Stimulated activated CD4-positive, alpha-beta T cell treated with anti-CD3 and anti-CD28 coated beads, TNF-alpha, amount 100 ng/mL, for 48 hours (primary cell): ENCODE measurements around the gene PDGFA.
"Not testable (repeated sequence)": the region's sequence is repeated elsewhere in the genome, so short reads cannot be mapped to it uniquely, and the experiment has no call there.

Experiments used
- DNase-seq, 3 donors: peaks; one replicate each; pipeline ENCODE4 v3.0.0-alpha.2; 2020; ENCODE audit warnings: low read depth in 3 of 3

The PDGFA gene

DNA sequence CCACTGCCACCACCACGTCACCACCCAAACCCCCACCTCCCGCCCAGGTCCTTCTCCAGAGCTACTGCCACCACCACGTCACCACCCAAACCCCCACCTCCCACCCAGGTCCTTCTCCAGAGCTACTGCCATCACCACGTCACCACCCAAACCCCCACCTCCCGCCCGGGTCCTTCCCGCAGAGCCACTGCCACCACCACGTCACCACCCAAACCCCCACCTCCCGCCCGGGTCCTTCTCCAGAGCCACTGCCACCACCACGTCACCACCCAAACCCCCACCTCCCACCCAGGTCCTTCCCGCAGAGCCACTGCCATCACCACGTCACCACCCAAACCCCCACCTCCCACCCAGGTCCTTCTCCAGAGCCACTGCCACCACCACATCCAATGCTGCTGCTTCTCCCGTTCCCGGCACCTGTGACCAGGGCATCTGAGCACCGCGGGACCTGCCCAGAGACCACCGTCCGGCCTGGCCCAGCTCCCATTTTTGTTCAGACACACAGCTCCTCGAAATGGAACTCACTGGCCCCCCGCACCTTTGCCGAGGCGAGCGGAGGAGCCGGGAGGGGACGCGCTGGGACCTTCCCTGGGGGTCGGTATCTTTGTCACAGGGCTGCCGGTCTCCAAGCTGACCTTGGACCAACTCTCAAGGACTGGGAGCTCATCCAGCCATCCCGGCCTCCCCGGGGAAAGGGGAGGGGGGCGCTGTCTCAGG lies 32.7 kb upstream of the PDGFA start:
- not testable (repeated sequence) for DNase-seq

DNA sequence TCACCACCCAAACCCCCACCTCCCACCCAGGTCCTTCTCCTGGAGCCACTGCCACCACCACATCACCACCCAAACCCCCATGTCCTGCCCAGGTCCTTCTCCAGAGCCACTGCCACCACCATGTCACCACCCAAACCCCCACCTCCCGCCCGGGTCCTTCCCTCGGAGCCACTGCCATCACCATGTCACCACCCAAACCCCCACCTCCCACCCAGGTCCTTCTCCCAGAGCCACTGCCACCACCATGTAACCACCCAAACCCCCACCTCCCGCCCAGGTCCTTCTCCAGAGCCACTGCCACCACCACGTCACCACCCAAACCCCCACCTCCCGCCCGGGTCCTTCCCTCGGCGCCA lies 31.9 kb upstream of the PDGFA start:
- DNase-seq: not testable (repeated sequence)

DNA sequence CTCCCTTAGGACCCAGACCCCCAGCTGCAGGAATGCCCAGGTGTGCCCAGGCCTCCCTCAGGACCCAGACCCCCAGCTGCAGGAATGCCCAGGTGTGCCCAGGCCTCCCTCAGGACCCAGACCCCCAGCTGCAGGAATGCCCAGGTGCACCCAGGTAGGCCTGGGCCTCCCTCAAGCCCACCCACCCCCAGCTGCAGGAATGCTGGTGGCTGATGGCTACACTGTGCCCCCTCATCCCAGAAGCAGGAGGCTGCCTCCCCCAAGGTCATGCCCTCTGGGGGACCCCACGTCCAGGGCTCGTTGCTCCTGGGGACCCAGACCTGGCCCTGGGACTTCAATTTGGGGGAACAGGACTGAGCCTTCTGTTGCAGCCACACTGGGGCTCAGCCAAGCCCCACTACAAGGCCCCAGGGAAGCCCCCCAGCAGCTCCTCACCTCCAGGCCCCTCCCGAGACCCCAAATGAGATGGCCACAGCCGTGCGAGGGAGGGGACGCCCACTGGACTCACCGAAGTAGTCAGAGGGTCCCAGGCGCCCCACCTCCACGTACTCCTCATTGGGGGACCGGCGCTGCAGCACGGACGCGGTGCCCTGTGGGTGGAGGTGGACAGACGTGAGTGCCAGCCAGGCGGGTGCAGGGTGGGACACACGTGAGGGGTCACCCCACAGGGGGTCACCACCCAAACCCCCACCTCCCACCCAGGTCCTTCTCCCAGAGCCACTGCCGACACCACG lies 31.4 kb upstream of the PDGFA start:
- no peak for DNase-seq

DNA sequence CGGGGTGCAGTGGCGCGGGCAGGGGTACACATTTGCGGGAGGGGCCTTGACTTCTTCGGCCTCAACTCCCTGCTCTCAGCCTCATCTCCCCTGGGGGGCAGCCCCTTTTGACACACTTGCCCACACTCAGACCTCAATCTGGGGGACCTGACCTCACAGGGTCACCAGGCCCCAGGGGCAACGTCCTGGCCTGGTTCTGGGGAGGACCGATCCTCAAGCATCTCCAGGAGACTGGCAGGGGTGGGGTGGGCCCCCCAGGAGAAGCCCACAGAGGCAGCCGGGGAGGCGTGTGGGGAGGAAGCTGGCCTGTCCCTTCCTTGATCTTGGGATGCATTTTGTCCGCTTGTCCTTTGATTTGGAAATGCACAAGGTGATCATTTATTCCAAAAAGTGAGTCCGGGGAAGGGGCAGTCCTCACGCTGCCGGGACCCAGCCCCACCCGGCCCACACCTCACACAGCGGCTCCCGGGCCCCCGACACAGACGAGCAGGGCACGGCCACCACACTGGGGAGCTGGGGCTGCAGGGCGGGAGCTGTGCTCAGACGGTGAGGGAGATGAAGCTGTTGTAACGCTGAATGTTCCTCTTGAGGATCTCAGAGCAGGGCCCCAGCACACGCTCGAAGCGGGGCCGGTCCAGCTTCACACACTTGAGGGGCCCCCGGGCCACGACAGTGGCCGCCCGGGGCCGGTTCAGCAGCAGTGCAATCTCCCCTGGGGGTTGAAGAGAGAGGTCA lies 30.4 kb upstream of the PDGFA start:
- DNase-seq: no peak

DNA sequence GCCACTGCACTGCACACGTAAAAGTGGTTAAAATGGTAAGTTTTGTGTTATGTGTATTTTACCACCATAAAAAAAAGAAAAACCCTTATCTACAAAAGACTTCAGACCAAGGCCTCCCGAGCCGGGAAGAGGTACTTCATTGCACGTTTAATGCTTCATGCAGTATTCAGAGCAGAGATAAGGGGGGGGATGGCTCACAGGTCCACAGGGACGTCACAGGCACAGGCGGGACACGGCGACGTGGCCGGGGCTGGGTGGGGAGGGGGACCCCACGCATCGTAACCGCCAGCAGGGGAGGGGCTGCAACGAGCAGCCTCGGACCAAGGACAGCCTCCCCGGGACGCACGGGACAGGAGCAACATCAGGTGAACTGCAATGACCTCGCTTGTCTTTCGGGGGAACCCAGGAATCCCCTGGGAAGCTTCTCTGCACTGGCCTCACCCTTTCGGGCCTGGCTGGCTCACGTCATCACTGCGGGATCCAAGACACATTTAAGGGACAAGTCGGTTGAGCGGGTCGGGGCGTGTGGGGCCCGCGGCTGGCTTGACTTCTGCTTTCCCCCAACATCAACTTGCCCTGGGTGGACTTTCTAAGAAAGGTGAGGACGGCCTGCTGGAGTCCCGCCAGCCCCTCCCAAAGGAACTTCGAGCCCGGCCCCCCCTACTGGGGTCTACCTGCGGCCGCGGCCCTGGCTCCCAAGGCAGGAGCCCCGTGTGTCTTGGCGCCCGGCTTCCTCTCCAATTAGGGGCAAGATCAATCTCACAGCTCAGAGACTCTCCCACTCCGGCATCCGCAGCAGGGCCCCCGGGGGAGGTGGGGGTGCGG lies 29.6 kb upstream of the PDGFA start:
- DNase-seq: no peak

DNA sequence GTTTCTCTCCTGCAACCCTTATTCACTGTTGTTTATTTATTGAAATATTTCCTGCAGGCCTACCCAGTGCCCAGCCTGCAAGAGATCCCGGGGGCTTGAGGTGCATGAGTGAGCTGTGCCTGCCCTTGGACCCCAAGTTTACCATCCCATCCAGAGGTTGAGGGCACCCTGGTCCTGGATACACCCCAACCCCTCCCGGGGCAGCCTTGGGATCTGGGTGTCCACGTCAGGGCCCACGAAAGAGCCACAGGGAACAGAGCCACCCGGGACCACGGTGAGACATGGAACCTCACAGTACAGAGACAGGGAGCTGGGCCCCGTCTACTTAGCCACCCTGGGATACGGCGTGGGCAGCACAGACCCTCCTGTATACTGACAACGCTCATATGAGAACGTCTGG lies 28.8 kb upstream of the PDGFA start:
- no peak for DNase-seq

DNA sequence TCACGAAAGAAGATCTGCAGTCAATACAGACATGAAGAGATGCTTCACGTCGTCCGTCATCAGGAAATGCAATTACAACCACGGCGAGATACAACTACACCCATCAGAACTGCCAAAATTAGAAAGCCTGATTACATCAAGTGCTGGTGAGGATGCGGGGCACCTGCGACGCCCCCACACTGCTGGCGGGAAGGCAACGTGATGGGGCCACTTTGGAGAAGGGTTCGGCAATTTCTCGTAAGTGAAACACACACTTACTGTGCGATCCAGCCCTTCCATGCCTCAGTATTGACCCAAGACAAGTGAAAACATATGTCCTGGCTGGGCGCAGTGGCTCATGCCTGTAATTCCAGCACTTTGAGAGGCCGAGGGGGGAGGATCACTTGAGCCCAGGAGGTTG lies 25.8 kb upstream of the PDGFA start:
- no peak for DNase-seq

DNA sequence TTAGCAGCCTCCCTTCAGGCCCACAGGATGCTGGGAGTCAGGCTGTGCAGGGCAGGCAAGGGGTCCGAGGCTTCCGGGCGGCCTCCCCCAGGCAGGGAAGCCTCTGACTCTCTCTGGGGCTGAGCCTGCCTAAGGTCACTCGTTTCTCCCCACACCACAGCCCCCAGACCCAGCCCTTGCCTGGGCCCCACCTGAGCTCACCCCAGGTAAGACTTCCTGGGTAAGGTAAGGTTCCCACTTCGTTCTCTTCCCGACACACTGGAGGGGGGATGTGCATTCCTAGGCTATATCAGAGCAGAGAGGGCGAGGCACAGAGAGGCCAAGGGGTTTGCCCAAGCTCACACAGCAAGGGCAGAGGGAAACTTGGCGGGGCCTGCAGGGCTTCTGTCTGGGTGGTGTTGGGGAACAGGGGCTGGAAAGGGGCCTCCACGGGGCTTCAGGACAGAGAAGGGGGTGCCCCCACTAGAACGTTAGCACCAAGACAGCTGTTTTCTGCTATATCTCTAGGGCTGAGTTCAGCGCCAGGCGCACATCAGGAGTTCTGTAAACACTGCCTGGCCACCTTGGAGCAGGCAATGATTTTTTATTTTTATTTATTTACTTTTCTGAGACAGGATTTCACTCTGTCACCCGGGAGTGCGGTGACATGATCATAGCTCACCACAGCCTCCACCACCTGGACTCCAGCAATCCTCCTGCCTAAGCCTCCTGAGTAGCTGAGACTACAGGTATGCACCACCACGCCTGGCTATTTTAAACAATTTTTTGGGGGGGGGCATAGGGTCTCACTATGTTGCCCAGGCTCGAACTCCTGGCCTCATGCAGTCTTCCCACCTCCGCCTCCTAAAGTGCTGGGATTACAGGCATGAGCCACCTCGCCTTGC lies 24.9 kb upstream of the PDGFA start:
- no peak for DNase-seq

DNA sequence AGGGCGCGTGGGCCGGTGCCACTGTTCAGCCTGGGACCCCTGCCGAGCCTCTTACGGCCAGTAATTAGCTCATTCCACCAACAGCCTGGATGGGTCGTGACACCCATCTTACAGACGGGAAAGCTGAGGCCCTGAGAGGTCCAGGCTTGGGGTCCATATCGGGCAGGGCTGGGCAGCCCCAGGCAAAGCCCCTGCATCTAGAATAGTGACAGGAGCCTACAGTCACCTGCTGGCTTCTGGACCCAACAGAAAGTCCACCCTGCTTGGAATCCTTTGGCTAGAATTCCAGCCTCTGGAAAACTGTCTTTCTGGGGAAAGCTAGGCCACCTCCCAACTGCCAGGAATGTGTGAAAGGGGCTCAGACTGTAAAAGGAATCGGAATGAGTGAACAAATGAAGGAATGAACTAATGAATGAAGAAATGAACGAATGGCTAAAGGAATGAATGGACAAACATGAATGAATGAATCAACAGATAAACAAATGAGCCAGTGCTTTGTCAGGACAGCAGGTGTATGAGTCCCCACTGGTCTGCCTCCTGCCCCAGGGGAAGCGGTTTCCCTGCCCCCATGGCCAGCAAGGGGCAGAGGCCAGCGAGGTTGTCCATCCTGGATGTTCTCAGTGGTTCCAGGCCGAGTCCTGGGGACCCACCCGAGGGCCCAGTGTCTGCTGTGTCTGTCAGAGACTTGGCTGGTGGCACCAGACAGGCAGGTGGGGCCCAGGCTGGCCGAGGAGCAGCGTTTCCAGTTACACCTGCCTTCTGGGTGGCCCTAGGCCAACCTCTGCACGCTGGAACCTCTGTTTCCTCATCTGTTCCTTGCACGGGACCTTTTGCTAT lies 24.1 kb upstream of the PDGFA start:
- DNase-seq: no peak

DNA sequence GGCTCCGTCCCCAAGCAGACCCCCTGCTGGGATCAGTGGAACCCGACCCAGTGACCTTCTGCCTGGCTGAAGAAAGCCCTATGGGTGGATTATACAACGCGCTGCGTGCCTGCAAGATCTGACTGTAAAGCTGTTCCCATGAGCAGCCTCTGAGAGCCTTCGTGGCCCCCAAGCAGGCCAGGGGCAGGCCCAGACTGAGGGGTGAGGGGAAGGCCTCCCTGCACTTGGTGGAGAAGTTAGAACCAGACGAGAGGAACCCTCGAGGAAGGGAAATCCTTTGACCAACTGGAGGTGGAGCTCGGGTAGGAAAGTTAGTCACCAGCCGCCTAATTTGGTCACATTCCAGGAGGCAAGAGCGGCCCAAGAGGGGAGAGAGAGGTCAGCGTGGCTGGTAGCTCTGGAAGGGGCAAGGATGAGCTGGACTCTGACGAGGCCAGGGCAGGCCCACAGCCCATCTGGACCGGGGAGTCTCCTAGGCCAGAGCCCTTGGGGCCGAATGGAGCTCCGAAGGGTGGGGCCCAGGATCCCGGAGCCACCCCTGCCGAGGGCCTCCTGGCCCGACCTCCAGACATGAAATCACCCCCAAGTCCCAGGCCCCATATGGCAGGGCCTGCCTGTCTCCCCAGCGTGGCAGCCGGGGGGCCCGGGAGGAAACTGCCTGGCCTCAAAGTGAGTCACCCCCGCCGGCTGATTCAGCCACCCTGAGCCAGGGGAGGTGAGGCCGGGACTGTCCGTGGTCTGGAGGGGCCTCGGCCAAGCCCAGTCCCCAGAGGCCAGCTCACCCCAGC lies 23.3 kb upstream of the PDGFA start:
- no peak for DNase-seq

DNA sequence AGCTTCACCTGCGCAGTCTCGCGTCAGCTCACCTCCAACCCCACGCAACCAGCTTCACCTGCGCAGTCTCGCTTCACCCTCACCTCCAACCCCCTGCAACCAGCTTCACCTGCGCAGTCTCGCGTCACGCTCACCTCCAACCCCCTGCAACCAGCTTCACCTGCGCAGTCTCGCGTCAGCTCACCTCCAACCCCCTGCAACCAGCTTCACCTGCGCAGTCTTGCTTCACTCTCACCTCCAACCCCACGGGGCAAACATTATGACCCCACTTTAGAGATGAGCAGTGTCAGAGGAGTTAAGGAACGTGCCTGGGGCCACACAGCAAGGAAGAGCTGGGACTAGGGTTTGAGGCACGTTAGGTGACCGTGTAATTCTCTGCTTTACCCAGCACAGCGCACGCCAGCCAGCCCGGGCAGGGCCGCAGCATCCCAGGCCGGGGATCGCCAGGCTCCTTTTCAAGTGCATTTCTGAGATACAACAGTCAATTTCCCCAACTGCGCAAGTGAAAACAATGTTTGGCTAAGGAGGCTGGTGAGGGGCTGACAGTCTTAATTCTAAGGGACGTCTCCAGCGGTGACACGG lies 22.6 kb upstream of the PDGFA start:
- DNase-seq: no peak

DNA sequence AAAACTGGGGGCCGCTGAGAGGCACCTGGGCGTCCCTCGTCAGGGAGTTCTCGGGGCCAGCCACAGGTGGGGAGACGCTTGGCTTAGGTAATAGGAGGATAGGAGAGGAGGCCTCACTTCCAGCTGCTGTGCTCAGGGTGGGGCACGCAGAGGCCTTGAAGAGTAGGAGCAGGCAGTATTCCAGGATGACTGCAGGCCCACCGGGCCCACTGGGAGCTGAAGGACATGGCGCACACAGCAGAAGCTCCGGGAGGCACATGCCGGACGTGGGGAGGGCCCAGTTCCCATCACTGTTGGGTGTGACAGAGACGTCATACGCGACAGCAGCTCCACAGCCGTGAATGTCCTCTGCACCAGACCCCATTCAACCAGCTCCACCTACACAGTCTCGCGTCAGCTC lies 22.0 kb upstream of the PDGFA start:
- DNase-seq: no peak

DNA sequence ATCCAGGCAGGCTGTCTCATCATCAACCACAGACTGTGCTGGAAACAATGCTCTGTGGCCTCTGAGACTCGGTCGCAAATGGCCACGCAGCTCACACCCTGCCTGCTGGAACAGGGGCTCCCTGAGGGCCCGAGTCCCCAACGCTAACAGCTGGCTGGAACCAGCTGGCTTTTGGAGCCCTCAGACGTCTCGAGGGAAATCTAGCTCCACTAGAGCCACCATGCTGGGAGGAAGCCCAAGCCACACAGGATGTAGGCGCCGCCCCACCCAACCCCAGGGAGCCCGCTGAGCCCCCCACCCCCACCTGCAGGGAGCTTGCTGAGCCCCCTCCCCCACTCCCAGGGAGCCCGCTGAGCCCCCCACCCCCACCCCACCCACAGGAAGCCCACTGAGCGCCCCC lies 21.4 kb upstream of the PDGFA start:
- DNase-seq: no peak

DNA sequence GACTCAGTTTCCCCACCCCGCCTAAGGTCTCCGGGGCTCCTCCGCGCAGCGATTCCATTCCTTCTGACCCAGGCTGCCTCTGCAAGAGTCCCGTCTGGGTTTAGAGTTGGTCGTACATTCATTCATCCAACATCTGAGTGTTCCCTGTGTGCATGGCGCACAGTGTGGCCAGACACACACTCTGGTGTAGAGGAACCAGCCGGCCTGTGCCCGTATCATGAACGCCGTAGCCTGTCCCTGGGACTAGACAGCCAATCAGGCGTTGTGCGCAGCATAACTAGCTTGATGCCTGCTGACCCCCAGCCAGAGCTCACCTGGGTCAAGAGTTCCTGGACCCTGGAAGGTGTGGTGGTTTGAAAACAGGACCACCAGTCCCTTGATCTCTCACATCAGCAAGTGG lies 20.9 kb upstream of the PDGFA start:
- no peak for DNase-seq

DNA sequence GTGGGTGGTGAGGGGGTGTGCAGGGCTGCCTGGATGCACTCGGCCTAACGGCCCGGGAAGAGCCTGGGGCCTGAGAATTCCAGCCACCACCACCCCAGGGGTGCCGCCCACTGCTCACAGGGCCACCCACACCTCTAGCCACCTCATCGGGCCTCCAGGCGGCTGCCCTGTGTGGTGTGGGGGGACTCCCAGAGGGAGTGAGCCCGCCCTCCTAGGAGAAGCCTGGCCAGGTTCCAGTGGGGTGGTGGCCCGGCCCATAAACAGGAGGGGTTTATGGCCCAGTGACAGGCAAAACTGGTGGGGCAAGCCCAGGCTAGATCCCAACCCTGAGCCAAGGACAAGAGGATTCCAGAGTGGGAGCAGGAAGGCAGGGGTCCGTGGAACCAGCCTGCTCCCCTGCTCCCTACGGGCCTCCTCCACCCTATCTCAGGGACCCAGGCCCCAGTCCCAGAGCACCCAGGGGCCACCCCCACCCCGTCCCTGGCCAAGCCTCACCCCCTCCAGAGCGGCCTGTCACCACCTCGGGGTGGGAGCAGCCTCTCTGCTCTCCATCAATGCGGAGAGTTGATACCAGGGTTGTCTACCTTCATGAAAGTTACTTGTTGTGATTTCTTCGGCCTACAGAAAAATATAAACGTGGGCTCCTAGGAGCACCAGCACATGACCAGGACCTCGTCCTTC lies 20.2 kb upstream of the PDGFA start:
- no peak for DNase-seq

DNA sequence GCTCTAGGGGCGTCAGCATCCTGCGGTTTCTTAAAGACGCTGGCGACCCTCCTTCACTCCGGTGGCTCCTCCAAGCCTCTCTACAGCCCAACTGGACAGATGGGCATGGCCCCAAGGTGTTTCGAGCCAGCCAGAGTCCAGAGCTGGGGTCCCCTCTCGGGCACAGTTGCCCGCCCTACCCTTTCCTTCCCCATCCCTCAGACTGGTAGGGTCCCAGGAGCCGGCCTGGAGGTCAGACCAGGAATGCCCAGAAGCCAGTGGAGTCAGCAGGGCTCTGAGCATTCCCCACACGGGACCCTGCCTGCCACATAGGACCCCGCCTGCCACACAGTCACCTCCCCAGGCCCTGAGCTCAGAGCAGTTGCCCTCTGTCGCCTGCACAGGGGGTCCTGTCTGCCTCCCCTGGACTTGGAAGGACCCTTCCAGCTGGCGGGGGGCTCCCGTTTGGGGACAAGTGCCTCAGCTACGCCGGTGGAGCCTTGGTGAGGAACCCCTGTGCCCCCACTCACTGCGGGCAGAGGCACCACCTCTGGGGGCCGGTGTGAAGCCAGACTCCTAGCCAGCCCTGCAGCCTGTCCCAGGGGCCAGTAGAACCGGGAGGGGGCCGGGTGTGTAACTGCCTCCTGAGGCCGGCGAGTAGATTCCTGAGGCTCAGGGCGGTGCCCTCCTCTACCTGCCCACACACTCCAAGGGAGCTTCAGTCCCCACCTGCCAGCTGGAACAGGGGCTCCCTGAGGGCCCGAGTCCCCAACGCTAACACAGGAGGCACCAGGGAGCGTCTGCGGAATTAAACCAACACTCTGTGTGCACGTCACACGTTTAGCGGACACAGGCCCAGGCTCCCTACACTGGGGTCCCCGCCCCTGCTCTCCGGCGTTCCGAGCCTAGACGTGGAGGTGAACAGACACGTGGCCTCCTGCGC lies 19.4 kb upstream of the PDGFA start:
- no peak for DNase-seq

DNA sequence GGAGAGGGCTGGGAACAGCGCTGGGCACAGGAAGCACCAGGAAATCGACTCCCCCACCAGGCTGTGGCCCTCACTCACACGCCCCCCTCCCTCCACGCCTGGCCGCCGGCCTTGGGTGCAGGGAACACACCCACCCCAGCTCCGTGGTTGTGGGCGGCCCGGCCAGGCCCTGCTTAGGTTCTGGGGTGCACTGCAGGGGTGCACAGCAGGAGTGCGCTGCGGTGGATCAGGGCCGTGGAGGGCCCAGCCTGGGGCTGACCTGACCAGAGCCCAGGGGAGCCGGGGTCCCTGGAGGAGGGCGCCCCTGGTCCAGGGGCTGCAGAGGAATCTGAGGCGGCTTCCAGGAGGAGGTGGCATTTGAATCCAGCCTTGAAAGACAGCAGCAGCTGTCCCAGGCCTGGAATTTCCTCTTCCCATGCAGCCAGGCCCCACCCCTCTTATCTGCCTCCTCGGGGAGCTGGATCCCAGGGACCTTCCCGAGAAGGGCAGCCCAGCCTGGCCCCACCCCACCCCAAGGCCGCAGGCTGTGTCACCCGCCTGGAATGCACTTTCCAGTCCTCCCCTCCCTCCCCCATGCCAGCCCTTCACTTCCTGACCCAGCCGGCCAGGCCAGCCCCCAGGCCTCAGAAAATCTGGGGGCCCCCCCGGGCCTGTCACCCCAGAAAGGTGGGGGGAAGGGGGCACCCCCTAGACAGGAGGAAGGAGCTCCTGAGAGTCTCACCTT lies 18.4 kb upstream of the PDGFA start:
- no peak for DNase-seq
